K562 (cell line): ENCODE results near the gene SMARCA4. TPM values are rescaled to one million over a fixed set of nuclear protein-coding genes. Genes with fewer than 3 reads are reported as not detected.

Experiments used
- ATAC-seq: fragments of 200-7000 bp; cut with Tn5 transposase; 3 replicates; pipeline ENCODE4 v1.9.1; 2020; ENCODE audit warnings: moderate library complexity
- BruUV-seq: library from RNA; stranded (reverse); fragments of 400-500 nt; replicated peaks from 2 replicates; lab custom pipeline; 2021; lab: Mats Ljungman, UMichigan
- CTCF ChIA-PET: fragments of 300-600 bp; formaldehyde crosslinking; extraction: SDS; loops from one replicate; lab custom pipeline; 2021; ENCODE audit warnings: low intra/inter-chr PET ratio; lab: Yijun Ruan, JAX
- POLR2A ChIA-PET: fragments of 300-600, 350-650 bp; sonication (Branson Sonifier 250); formaldehyde crosslinking; extraction: SDS; loops from one replicate; lab custom pipeline; 2021; ENCODE audit warnings: antibody characterized with exemption, inconsistent platforms; lab: Yijun Ruan, JAX
- DNase-seq, 4 experiments: peaks; one replicate each; pipeline versions ENCODE4 v3.0.0 to v3.0.0-alpha.2; 2011 to 2018; ENCODE audit warnings: low spot score in 3 of 4, mixed read lengths in 3 of 4; ENCODE audit errors: extremely low read depth in 1 of 4
- FAIRE-seq: peaks from 2 replicates; lab custom pipeline; 2011; peaks lifted over from hg19 to GRCh38; lab: Jason Lieb, UNC
- H2AFZ ChIP-seq: 2 replicates; pipeline ENCODE4 v1.6.0; 2011; ENCODE audit warnings: low read depth, low read length, control low read depth, inconsistent platforms
- H3K27ac ChIP-seq: fragments of 200-600 bp; 3 replicates; pipeline ENCODE4 v1.8.0; 2011; ENCODE audit warnings: low read depth, mild to moderate bottlenecking, control low read depth, inconsistent platforms, low read length, moderate library complexity, mixed read lengths; ENCODE audit errors: extremely low read depth
- H3K27me3 ChIP-seq, 2 experiments: fragments of 300-600 bp in 1 of 2; 2 replicates in 1 of 2; 3 replicates in 1 of 2; pipeline versions ENCODE4 v1.6.0 to v1.8.0; 2011; ENCODE audit warnings: inconsistent platforms in 2 of 2, low read length in 2 of 2, mild to moderate bottlenecking in 1 of 2, mixed read lengths in 1 of 2, moderate library complexity in 1 of 2; ENCODE audit not compliant: control insufficient read depth in 2 of 2, insufficient read depth in 2 of 2
- H3K36me3 ChIP-seq: fragments of 300-600 bp; 3 replicates; pipeline ENCODE4 v1.8.0; 2011; ENCODE audit warnings: mild to moderate bottlenecking, low read length, inconsistent platforms; ENCODE audit not compliant: control insufficient read depth, insufficient read depth
- H3K4me1 ChIP-seq, 2 experiments: fragments of 200-600 bp in 1 of 2; replicated peaks in 1 of 2; 2 replicates in 1 of 2; 3 replicates in 1 of 2; pipeline versions ENCODE4 v1.5.1 to v1.8.0; 2011; ENCODE audit warnings: inconsistent platforms in 2 of 2, low read length in 2 of 2, mild to moderate bottlenecking in 1 of 2, mixed read lengths in 1 of 2, moderate library complexity in 1 of 2; ENCODE audit not compliant: control insufficient read depth in 2 of 2, insufficient read depth in 2 of 2
- H3K4me2 ChIP-seq: 2 replicates; pipeline ENCODE4 v1.6.1; 2011; ENCODE audit warnings: low read length, control low read depth, inconsistent platforms, mixed read lengths; ENCODE audit not compliant: insufficient read depth
- H3K4me3 ChIP-seq: fragments of 200-600 bp; sonication (generic), shearing (Covaris generic); 2 replicates; pipeline ENCODE4 v1.5.1; 2016; ENCODE audit warnings: control low read depth, inconsistent platforms
- H3K79me2 ChIP-seq: fragments of 200-600 bp; 3 replicates; pipeline ENCODE4 v1.8.0; 2011; ENCODE audit warnings: low read length, inconsistent platforms; ENCODE audit not compliant: control insufficient read depth, insufficient read depth
- H3K9ac ChIP-seq, 2 experiments: 2 replicates each; pipeline versions ENCODE4 v1.6.0 to v1.6.1; 2011; ENCODE audit warnings: low read depth in 2 of 2, low read length in 2 of 2, control low read depth in 1 of 2, inconsistent platforms in 1 of 2, mild to moderate bottlenecking in 1 of 2, mixed read lengths in 1 of 2; ENCODE audit not compliant: insufficient read depth in 1 of 2
- H3K9me1 ChIP-seq: one replicate; pipeline ENCODE4 v1.6.0; 2011; ENCODE audit warnings: inconsistent platforms, mild to moderate bottlenecking, low read length, moderate library complexity; ENCODE audit not compliant: control insufficient read depth, insufficient read depth
- H3K9me3 ChIP-seq: replicated peaks from 2 replicates; pipeline ENCODE4 v1.5.1; 2011; ENCODE audit warnings: low read depth, low read length, inconsistent platforms; ENCODE audit not compliant: control insufficient read depth, insufficient read depth
- H4K20me1 ChIP-seq: replicated peaks from 2 replicates; pipeline ENCODE4 v1.6.1; 2011; ENCODE audit warnings: low read length, inconsistent platforms, mixed read lengths; ENCODE audit not compliant: control insufficient read depth, insufficient read depth
- C11orf30 ChIP-seq: fragments of 450-650 bp; IDR thresholded peaks from 2 replicates; pipeline ENCODE4 v1.6.1; 2016; ENCODE audit warnings: low read depth, mild to moderate bottlenecking
- CHD7 ChIP-seq: fragments of 200-600 bp; sonication (generic); IDR thresholded peaks from one replicate; pipeline ENCODE4 v1.6.1; 2012; ENCODE audit warnings: mild to moderate bottlenecking, low read depth, low read length, inconsistent platforms
- ETV1 ChIP-seq: fragments of 450-650 bp; conservative IDR thresholded peaks from 2 replicates; pipeline ENCODE4 v1.6.1; 2016; ENCODE audit warnings: missing genetic modification characterization, control low read depth, low read depth, missing compliant biosample characterization
- FOXJ2 ChIP-seq: fragments of 200-800 bp; sonication (Bioruptor generic); IDR thresholded peaks from 2 replicates; pipeline ENCODE4 v1.6.1; 2016; ENCODE audit warnings: missing genetic modification characterization, missing compliant biosample characterization
- KLF1 ChIP-seq: fragments of 450-650 bp; IDR thresholded peaks from 2 replicates; pipeline ENCODE4 v1.6.1; 2016; ENCODE audit warnings: missing genetic modification characterization, missing compliant biosample characterization
- SMAD3 ChIP-seq: fragments of 450-650 bp; formaldehyde crosslinking; conservative IDR thresholded peaks from 2 replicates; pipeline ENCODE4 v1.4.0; 2020; ENCODE audit warnings: mild to moderate bottlenecking
- ZNF561 ChIP-seq: fragments of 450-650 bp; formaldehyde crosslinking; conservative IDR thresholded peaks from 2 replicates; pipeline ENCODE4 v1.4.0; 2020; ENCODE audit warnings: mild to moderate bottlenecking, moderate library complexity
- WGBS: fragments of 100-300 bp; shearing (Covaris generic); methylation state at CpG from one replicate; pipeline ENCODE4 v1.1.6; 2016; ENCODE audit warnings: low coverage, mixed read lengths; ENCODE audit not compliant: insufficient coverage; ENCODE audit errors: missing lambda C conversion rate; 5-methylcytosine and 5-hydroxymethylcytosine counted together
- in situ Hi-C: fragments of 300-500 bp; cut with MboI; formaldehyde crosslinking; loops from 4 replicates; pipeline ENCODE4 v1.15.0; 2018; ENCODE audit warnings: inconsistent platforms, mixed read lengths
- intact Hi-C: fragments of 100-400 bp; cut with micrococcal nuclease; formaldehyde crosslinking; loops from 2 replicates; pipeline ENCODE4 v1.14.2; 2022
- polyA plus RNA-seq, 8 experiments: library from polyadenylated mRNA; depleted of rRNA in 4 of 8; stranded (reverse) in 5 of 8; unstranded in 3 of 8; fragments of >200 nt; fragmentation: Nextera tagmentation in 2 of 8; fragmentation: Illumina TruSeq in 1 of 8; extraction: Ambion mirVana in 2 of 8; extraction: Trizol in 1 of 8; gene quantifications; 2 replicates each; pipeline versions ENCODE4 v1.2.1 to v1.2.3, GENCODE V29; 2011 to 2014; ENCODE audit warnings: inconsistent platforms in 1 of 8, missing spikeins in 1 of 8
- total RNA-seq, 7 experiments: library from RNA; depleted of rRNA in 6 of 7; stranded (reverse); fragments of >200 nt in 6 of 7; fragmentation: Illumina TruSeq in 2 of 7; extraction: Trizol in 2 of 7; gene quantifications; 2 replicates each; pipeline versions ENCODE4 v1.2.1 to v1.2.3, GENCODE V29; 2011 to 2021; ENCODE audit warnings: low replicate concordance in 1 of 7
- TF ChIP-seq, protein P1 (sequence below): fragments of 450-650 bp; IDR thresholded peaks from 2 replicates; pipeline ENCODE4 v1.6.1; 2014; ENCODE audit warnings: low read depth, mild to moderate bottlenecking, moderate library complexity, borderline replicate concordance
- TF ChIP-seq, protein P2 (sequence below): fragments of 250-450 bp; sonication (Bioruptor Pico); IDR thresholded peaks from 2 replicates; pipeline ENCODE4 v1.4.0; 2020

Gene SMARCA4
- total and polyA plus RNA-seq, 9 of the 15 experiments (the other 6 are each of a cell fraction or from before 2014, with no cell fraction given) = 19.3 to 207 (median 52.1) TPM

- H4K20me1 ChIP-seq = no peaks in the 10 kb centered on the region; the same call in 1 of the 2 replicates
- intact Hi-C loops = no loop called here
- no peak overlapping the region for H3K27ac ChIP-seq
- H2AFZ ChIP-seq = no peak overlapping the region
- WGBS = 62% methylated on average over 3 of the region's 3 CpGs
- H3K4me1 ChIP-seq = peaks cover 0 to 26% of the 10 kb centered on the region in 2 experiments; a peak in 4 of 5 replicates
- H3K79me2 ChIP-seq = no peaks in the 10 kb centered on the region
- no peak overlapping the region for H3K4me2 ChIP-seq
- peak; percentile 35 for FAIRE-seq
- no peaks in the 10 kb centered on the region for H3K9me1 ChIP-seq
- CTCF ChIA-PET = no interaction called here
- H3K9ac ChIP-seq = no peak overlapping the region
- no peaks in the 10 kb centered on the region for H3K9me3 ChIP-seq
- no peak overlapping the region for H3K4me3 ChIP-seq
- in situ Hi-C loops = no loop called here
- ATAC-seq = no peak
- POLR2A ChIA-PET = interaction anchor here (0.5 to 2.1 kb wide), 5 partner anchors 16 to 31 kb away, joined by 3 to 5 read pairs (median 4); partner anchors contain the start of gene LDLR
- H3K27me3 ChIP-seq = no peaks in the 10 kb centered on the region
- BruUV-seq = no TSS peak
- H3K36me3 ChIP-seq = peaks cover 59% of the 10 kb centered on the region; the same call in 2 of the 3 replicates
- DNase-seq = no peak
- TF ChIP-seq C11orf30 (0 out of 2 replicates have a peak, but pooled peaks have one; percentile 4), ETV1 (tag) (no peak), CHD7 (no peak), FOXJ2 (tag) (no peak), ZNF561 (CRISPR knock-in tag) (no peak), KLF1 (tag) (no peak), SMAD3 (CRISPR knock-in tag) (no peak)
- TF ChIP-seq, protein P1, sequence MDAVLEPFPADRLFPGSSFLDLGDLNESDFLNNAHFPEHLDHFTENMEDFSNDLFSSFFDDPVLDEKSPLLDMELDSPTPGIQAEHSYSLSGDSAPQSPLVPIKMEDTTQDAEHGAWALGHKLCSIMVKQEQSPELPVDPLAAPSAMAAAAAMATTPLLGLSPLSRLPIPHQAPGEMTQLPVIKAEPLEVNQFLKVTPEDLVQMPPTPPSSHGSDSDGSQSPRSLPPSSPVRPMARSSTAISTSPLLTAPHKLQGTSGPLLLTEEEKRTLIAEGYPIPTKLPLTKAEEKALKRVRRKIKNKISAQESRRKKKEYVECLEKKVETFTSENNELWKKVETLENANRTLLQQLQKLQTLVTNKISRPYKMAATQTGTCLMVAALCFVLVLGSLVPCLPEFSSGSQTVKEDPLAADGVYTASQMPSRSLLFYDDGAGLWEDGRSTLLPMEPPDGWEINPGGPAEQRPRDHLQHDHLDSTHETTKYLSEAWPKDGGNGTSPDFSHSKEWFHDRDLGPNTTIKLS = no peak
- TF ChIP-seq, protein P2, sequence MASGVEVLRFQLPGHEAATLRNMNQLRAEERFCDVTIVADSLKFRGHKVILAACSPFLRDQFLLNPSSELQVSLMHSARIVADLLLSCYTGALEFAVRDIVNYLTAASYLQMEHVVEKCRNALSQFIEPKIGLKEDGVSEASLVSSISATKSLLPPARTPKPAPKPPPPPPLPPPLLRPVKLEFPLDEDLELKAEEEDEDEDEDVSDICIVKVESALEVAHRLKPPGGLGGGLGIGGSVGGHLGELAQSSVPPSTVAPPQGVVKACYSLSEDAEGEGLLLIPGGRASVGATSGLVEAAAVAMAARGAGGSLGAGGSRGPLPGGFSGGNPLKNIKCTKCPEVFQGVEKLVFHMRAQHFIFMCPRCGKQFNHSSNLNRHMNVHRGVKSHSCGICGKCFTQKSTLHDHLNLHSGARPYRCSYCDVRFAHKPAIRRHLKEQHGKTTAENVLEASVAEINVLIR (CRISPR knock-in tag) = no peak
Observed at GRCh38 chr19:11063434-11063833, 102.6 kb downstream of the SMARCA4 start.
